ENCODE measurements around the gene MAP1A.
A peak's percentile ranks its signal among the peaks of the same experiment; 100 is the strongest.

- TF ChIP-seq CTCF (IDR thresholded peaks at IDR 0.05) (no peak), POLR2AphosphoS5 (IDR thresholded peaks at IDR 0.05; ENCODE audit: insufficient read depth in 1 of 2, low read depth in 1 of 2) (peak in 1 of 2 donors; percentile 11)
Observed at GRCh38 chr15:43518197-43518761, 871 bp downstream of the MAP1A start.

Data from vagina (tissue), 2 donors.